ENCODE measurements around the gene CASP5.
"Not testable (repeated sequence)": the region's sequence is repeated elsewhere in the genome, so short reads cannot be mapped to it uniquely, and the experiment has no call there.

CASP5 gene

DNA sequence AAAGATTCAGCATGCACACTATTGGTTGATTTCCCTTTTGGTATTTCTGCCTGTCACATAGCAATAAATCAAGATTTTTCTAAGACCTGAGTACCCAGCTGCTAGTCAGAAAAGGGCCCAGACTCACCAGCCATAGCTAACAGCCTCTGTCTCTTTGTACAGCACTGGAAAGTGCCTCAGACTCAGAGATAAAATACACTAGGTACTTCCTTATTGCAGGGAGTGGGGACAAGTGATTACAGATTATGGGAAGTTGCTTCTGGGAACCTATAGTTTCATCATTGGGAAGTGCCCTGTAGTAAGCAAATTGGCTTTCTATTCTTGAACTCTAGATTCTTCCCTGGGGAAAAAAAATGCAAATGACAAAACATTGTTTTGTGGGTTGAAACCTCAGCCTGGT is at the start of gene CASP5:
Gene CASP5 (minus strand): TSS at position 166 of the 400 bp plus-strand sequence. CDS start 32 bp downstream, at position 134.
- Mint-ChIP-seq H3K36me3 (peaks cover 39% of the 10 kb centered on the region), H3K9me3 (no peaks in the 10 kb centered on the region), H3K4me3 (no peak within 1 kb of the TSS), H3K27ac (no peak within 1 kb of the TSS), H3K4me1 (peaks cover 15% of the 10 kb centered on the region)
- ATAC-seq (no peak), DNase-seq (ENCODE audit: low spot score in 2 of 2) (no peak)

DNA sequence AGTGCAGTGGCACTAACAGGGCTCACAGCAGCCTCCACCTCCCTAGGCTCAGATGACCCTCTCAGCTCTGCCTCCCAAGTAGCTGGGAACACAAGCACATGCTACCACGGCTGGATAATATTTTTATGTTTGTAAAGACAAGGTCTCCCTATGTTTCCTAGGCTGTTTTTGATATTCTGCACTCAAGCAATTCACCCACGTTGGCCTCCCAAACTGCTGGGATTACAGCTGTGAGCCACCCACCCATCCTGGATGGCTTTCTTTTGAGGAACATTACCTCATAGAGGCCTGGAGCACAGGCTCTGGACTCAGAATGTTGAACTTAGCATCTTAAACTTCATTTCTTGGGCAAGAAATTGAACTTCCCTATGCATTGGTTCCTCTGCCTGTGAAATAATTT is 49.1 kb upstream of the CASP5 start:
- H3K4me3 Mint-ChIP-seq; DNase-seq (ENCODE audit: low spot score in 2 of 2); ATAC-seq; H3K9me3 Mint-ChIP-seq; H3K27ac Mint-ChIP-seq; H3K36me3 Mint-ChIP-seq: not testable (repeated sequence)
- H3K4me1 Mint-ChIP-seq, result peaks cover 21% of the 10 kb centered on the region

DNA sequence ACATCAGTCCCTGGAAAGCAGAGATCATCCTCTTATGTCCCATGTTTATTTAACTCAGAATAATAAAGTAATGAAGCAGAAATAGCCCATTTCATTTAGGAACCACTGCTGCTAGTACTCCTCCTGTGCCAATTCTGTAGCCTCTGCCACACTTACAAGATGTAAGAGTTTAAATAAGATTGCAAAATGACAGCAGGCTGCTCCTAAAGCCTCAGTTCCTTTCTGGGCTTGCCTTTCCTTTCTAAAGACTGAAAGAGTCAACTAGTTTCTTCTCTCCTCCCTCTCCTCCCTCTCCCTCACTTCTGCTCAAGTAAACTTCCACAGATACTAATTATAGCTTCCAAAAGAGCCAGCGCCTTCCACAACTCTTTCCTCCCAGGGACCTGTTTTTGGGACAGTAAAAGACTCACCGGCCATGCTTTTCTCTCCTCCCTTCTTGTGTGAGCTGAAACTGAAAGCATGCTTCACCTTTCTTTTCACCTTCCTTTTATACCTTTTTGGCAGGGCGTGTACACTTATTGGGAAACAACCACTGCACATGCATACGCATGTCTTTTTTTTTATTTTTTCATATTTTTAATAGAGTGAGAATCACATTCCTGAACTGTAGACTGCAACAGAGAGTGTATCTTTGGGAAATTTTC is 48.2 kb upstream of the CASP5 start:
- Mint-ChIP-seq H3K4me3 (peak overlapping the region; percentile 36), H3K9me3 (no peaks in the 10 kb centered on the region), H3K27ac (peak overlapping the region; percentile 18), H3K4me1 (peaks cover 17% of the 10 kb centered on the region), H3K36me3 (no peaks in the 10 kb centered on the region)
- DNase-seq (ENCODE audit: low spot score in 2 of 2) (no peak), ATAC-seq (no peak)

DNA sequence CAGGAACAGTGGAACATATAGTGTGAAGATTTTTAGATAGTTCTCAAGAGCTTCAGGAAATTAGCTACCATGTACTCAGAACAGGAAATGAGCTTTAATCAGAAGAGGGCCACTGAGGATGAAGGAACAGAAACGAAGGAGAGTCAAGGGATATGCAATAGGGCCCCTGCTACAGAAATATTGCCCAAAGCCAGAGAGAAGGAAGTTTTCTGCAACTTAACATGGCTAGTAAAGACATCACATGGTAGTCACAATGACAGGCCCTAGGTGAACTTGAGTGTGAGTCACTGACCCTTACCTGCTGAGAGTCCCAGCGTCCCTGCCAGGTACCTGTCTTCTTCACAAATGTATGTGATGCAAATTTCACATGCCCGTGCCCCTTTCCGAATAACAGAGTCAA is 47.3 kb upstream of the CASP5 start:
- peak; percentile 57 for ATAC-seq
- peak overlapping the region; percentile 36 for H3K4me3 Mint-ChIP-seq

DNA sequence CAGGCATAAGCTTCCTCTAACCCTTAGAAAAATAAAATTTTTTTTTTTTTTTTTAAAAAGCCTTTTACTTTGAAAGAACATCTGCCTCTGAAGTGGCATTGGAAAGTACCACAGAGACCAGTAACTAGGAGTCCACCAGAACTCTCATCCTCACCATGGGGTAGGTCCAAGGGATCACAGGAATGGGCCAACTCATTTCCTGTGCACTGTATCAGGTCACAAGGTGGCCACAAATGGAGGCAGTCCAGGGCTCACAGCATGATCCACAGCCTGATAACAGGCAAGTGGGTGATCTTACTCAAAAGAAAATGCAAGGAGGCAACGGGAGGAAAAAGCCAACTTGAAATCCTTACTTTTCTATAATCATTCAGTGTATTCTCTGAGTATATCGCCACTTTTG is 46.8 kb upstream of the CASP5 start:
- Mint-ChIP-seq H3K4me1 (peaks cover 17% of the 10 kb centered on the region), H3K4me3 (peak overlapping the region; percentile 36)
- H3K9me3 Mint-ChIP-seq; DNase-seq (ENCODE audit: low spot score in 2 of 2); H3K27ac Mint-ChIP-seq; H3K36me3 Mint-ChIP-seq: not testable (repeated sequence)
- peak; percentile 52 for ATAC-seq

More for the DNA sequence above, 47.3 kb upstream of the CASP5 start:
- H3K27ac Mint-ChIP-seq, result no peak overlapping the region
- no peaks in the 10 kb centered on the region for H3K36me3 Mint-ChIP-seq
- no peak for DNase-seq (ENCODE audit: low spot score in 2 of 2)
- peaks cover 17% of the 10 kb centered on the region for H3K4me1 Mint-ChIP-seq
- H3K9me3 Mint-ChIP-seq, result no peaks in the 10 kb centered on the region

DNA sequence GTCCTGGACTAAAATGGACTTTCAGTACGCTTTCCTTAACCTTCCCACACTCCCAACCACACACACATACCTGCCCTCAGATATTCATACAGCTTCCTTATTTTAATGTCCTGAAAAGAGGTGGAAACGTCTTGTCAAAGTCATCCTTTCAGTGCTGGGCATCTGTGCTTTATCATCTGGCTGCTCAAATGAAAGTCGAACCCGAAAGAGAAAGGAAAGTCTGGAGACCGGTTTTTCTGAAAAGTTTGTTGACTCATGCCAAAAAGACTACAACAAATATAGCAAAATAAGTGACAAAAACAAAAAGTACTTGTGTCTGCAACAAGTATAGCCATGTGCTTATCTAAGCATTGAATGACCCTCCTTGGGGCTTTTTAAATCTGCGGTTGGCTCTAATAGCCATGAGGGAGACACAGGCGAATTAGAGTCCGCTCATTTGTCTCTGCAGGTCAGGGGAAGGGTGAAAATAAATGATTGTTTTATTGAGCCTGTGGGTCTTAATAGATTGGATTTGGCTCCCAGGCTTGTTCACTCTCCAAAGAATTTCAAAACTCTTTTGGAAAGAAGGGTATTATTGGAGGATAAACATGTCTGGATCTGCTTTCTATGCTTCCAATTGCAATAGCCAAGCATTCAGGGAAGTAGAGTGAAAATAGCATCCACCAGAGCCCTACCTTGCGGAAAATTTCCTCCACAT is 40.4 kb upstream of the CASP5 start:
- H3K9me3 Mint-ChIP-seq; ATAC-seq; H3K4me1 Mint-ChIP-seq; H3K4me3 Mint-ChIP-seq; DNase-seq (ENCODE audit: low spot score in 2 of 2); H3K27ac Mint-ChIP-seq; H3K36me3 Mint-ChIP-seq: not testable (repeated sequence)

GRCh38 chr11:105057432-105057831 is 34.5 kb upstream of the CASP5 start:
- H3K27ac Mint-ChIP-seq, result no peak overlapping the region

GRCh38 chr11:105056446-105056845 is 33.5 kb upstream of the CASP5 start:
- Mint-ChIP-seq H3K27ac (no peak overlapping the region), H3K9me3 (no peaks in the 10 kb centered on the region), H3K4me1 (no peaks in the 10 kb centered on the region), H3K4me3 (no peak overlapping the region), H3K36me3 (no peaks in the 10 kb centered on the region)
- DNase-seq (ENCODE audit: low spot score in 2 of 2), result no peak
- ATAC-seq, result no peak

More at GRCh38 chr11:105057432-105057831, 34.5 kb upstream of the CASP5 start:
- Mint-ChIP-seq H3K4me1 (no peaks in the 10 kb centered on the region), H3K4me3 (no peak overlapping the region), H3K9me3 (no peaks in the 10 kb centered on the region), H3K36me3 (no peaks in the 10 kb centered on the region)
- ATAC-seq, result no peak
- DNase-seq (ENCODE audit: low spot score in 2 of 2), result no peak

DNA sequence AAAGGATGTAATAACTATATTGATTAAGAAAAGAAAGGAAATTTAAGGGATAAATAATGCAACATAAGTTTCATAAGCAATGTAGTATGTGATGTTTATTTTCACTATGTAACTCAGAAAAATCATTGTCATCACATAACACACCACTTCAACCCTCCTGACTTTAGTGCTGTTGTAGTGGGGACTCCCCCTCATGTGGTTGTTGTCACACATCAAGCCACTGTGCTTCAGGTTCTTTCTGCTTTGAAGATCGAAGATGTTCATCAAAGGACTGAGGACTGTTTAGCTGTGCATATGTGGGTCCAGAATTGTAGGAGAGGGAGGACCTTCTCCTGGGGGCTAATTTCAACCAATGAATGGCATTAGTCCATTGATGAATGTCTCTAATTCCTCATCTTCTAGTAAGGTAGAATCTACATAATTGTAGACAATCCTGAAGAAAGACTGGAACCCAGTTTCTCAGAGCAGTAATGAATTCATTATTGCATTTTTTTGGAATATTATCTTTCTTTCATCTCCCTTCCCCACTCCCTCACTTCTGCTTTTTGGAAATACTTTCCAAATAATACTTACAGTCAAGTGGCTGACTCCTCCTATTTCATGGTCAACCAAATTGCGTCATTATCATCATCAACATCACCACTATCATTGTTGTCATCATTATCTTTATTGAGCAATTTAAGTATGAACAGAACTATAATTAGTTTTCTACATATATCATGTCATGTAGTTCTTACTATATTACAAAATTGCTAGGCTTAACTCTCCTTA is 31.9 kb upstream of the CASP5 start:
- H3K4me1 Mint-ChIP-seq, result no peaks in the 10 kb centered on the region
- H3K4me3 Mint-ChIP-seq, result no peak overlapping the region
- no peak overlapping the region for H3K27ac Mint-ChIP-seq
- H3K9me3 Mint-ChIP-seq, result no peaks in the 10 kb centered on the region
- no peaks in the 10 kb centered on the region for H3K36me3 Mint-ChIP-seq
- DNase-seq (ENCODE audit: low spot score in 2 of 2) (no peak), ATAC-seq (peak; percentile 63)

- no peak for DNase-seq (ENCODE audit: low spot score in 2 of 2)
- H3K27ac Mint-ChIP-seq, result no peak overlapping the region
- H3K4me1 Mint-ChIP-seq, result peaks cover under 1% of the 10 kb centered on the region
- H3K9me3 Mint-ChIP-seq, result no peaks in the 10 kb centered on the region
- no peak overlapping the region for H3K4me3 Mint-ChIP-seq
- no peaks in the 10 kb centered on the region for H3K36me3 Mint-ChIP-seq
- ATAC-seq, result no peak
Observed at GRCh38 chr11:105052487-105052886, 29.5 kb upstream of the CASP5 start.

- DNase-seq (ENCODE audit: low spot score in 2 of 2) (no peak), ATAC-seq (no peak)
Observed at GRCh38 chr11:105051559-105051958, 28.6 kb upstream of the CASP5 start.

GRCh38 chr11:105049481-105049880 is 26.5 kb upstream of the CASP5 start:
- Mint-ChIP-seq H3K4me1 (peaks cover 30% of the 10 kb centered on the region), H3K36me3 (peaks cover 5% of the 10 kb centered on the region), H3K9me3 (no peaks in the 10 kb centered on the region), H3K27ac (no peak overlapping the region), H3K4me3 (no peak overlapping the region)
- no peak for ATAC-seq
- DNase-seq (ENCODE audit: low spot score in 2 of 2), result no peak

More at GRCh38 chr11:105051559-105051958, 28.6 kb upstream of the CASP5 start:
- no peak overlapping the region for H3K27ac Mint-ChIP-seq
- peaks cover 10% of the 10 kb centered on the region for H3K4me1 Mint-ChIP-seq
- no peaks in the 10 kb centered on the region for H3K9me3 Mint-ChIP-seq
- H3K36me3 Mint-ChIP-seq, result no peaks in the 10 kb centered on the region
- H3K4me3 Mint-ChIP-seq, result no peak overlapping the region

GRCh38 chr11:105046898-105047579 is 24.1 kb upstream of the CASP5 start:
- ATAC-seq (peak; percentile 56), DNase-seq (ENCODE audit: low spot score in 2 of 2) (no peak)
- Mint-ChIP-seq H3K9me3 (no peaks in the 10 kb centered on the region), H3K4me1 (peaks cover 50% of the 10 kb centered on the region), H3K36me3 (peaks cover 5% of the 10 kb centered on the region), H3K27ac (peak overlapping the region; percentile 40), H3K4me3 (no peak overlapping the region)

DNA sequence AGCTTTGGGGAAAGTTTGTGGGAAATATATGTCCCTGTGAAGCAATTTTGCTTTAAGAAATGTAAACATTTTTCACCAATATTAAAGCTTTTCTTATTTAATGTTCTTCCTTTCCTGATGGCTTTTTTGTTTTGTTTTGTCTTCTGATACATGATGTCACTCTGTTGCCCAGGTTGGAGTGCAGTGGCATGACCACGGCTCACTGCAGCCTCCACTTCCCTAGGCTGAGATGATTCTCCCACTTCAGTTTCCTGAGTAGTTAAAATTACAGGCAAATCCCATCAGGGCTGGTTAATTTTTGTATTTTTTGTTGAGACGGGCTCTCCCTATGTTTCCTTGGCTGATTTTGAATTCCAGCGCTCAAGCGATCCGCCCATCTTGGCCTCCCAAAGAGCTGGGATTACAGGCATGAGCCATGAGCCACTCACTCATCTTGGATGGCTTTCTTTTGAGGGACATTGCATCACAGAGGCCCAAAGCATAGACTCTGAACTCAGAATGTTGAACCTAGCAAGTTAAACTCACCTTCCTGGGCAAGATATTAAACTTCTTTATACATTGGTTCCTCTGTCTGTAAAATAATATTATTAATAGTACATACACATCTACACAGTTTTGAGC is 22.8 kb upstream of the CASP5 start:
- peak overlapping the region; percentile 95 for H3K27ac Mint-ChIP-seq
- ATAC-seq (no peak), DNase-seq (ENCODE audit: low spot score in 2 of 2) (no peak)
- H3K4me3 Mint-ChIP-seq, result peak overlapping the region; percentile 80
- H3K36me3 Mint-ChIP-seq, result peaks cover 5% of the 10 kb centered on the region
- peaks cover 56% of the 10 kb centered on the region for H3K4me1 Mint-ChIP-seq
- no peaks in the 10 kb centered on the region for H3K9me3 Mint-ChIP-seq

Measured in stimulated activated effector memory CD8-positive, alpha-beta T cell treated with anti-CD3 and anti-CD28 coated beads, Interleukin-12 subunit alpha, Interleukin-12 subunit beta, amount 100 ng/mL, for 72 hours (primary cell).